GM18505 (cell line): Measurements from ENCODE around the gene ACTR3.
A peak's percentile ranks its signal among the peaks of the same experiment; 100 is the strongest.

Source experiments
- ATAC-seq: cut with Tn5 transposase; IDR thresholded peaks from one replicate; pipeline ENCODE4 v1.9.1; 2021; ENCODE audit not compliant: unreplicated experiment
- POLR2A ChIP-seq: IDR thresholded peaks from 4 replicates; pipeline ENCODE4 v1.6.1; 2011; ENCODE audit warnings: borderline replicate concordance; ENCODE audit not compliant: insufficient read depth, insufficient read length; ENCODE audit errors: extremely low read depth

The ACTR3 gene

DNA sequence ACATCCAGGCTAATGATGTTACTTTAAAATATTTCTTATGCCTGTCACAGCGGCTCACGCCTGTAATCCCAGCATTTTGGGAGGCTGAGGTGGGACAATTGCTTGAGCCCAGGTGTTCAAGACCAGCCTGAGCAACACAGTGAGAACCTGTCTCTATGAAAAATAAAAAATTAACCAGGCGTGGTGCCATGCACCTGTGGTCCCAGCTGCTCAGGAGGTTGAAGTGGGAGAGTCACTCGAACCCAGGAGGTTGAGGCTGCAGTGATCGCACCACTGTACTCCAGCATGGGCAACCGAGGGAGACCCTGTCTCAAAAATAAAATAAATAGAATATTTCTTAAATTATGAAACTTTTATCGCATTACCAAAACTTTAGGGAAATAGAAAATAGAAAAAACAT lies 28.1 kb upstream of the ACTR3 start:
- TF ChIP-seq POLR2A = no peak
- peak; percentile 43 for ATAC-seq

DNA sequence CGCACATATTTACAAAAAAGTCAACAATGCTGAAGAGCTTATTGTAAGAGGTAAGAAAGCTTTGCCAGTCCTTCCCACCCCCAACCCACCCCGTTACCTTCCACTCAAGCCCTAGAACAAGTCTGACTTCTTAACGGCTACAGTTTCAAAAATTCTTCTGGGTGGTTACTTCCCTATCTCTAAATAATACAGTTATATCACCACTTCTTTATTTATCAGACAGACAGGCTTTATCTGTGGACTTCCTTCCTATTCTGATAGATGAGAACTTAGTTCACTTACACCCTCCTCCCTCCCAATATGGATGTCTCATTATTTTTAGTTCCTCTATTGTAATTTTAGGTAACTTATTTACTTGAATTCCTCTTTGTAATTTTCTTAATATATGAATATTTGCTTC lies 26.7 kb upstream of the ACTR3 start:
- ATAC-seq = no peak
- no peak for TF ChIP-seq POLR2A

DNA sequence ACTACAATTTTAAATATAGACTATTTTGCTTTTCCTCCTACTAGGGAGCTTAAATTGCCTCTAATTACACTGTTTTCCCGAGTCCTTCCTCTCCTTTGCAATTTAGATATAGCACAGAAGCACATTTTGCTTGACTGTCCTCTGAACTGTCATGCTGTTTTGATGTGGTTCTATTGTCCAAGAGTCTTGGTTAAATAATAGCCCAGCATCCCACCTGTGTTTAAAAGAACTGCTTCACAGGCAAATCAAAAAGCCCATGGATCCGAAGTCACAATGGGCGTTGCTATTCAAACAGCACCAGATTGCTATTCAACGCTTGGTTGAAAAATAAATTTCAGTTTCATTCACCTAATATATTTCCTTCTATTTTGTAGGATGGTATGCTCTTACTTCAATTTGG lies 22.3 kb upstream of the ACTR3 start:
- no peak for ATAC-seq
- no peak for TF ChIP-seq POLR2A

DNA sequence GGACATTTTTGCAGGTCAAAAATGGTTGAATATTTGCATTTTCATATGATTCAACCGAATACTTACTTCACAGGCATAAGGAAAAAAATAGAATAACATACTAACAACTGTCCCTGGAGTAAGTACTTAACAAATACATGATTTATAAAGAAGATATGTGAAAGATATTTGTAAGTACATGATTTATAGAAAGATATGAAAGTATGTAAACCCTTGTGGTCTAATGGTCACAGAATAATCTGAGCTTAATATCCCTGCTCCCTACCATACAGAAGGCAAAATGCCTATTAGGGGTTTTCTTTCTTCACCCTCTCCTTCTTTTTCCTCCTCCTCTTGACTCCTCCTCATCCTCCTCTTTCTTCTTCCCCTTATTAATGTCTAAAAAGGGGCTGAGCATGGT lies 20.6 kb upstream of the ACTR3 start:
- ATAC-seq = no peak
- TF ChIP-seq POLR2A = no peak

DNA sequence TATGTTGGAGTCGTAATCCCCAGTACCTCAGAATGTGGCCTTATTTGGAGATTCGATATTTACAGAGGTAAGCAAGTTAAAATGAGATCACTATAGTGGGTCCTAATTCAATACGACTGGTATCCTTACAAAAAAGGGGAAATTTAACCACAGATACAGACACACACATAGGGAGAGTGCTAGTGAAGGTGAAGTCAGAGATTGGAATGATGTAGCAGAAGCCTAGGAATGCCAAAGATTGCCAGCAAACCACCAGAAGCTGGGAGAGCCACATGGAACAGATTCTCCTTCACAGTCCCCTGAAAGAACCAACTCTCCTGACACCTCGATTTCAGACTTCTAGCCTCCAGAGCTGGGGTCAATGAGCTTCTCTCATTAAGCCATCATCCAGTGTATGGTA lies 17.7 kb upstream of the ACTR3 start:
- no peak for ATAC-seq
- no peak for TF ChIP-seq POLR2A

DNA sequence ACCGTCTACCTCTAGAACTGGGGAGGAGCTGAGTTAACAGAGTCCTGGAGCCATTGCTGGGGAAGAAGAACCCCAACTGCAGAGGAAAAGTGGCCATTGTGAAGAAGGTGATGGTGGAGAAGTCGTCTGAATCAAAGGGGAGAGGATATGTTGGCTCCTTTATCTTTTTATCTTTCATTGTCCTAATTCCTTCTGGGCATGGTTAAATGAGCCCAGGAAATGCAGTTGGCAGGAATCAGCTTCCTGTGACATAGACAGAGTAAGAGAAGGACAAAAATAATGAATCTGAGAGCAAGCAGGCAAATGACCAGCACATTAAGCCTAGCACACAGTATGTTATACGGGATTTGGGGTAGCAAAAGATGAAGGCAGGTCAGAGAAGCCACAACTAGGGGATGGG lies 16.0 kb upstream of the ACTR3 start:
- ATAC-seq = no peak
- no peak for TF ChIP-seq POLR2A

DNA sequence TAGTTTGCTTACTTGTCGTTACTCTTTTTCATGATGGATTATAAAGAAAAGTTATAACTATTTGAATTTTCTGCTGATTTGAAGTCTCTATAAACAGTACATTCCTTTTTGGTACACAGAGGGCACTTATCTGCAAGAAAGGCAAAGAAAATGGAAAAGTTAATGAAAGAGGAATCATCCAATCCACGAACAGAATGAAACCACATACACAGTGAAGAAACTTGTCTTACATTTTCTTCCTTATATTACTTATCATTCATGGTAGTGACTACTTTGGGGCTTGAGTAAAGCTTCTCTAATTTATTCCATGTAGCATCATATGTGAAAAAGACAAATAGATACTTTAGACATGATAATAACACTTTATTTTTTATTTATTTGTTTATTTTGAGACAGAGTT lies 14.8 kb upstream of the ACTR3 start:
- no peak for ATAC-seq
- TF ChIP-seq POLR2A = no peak

DNA sequence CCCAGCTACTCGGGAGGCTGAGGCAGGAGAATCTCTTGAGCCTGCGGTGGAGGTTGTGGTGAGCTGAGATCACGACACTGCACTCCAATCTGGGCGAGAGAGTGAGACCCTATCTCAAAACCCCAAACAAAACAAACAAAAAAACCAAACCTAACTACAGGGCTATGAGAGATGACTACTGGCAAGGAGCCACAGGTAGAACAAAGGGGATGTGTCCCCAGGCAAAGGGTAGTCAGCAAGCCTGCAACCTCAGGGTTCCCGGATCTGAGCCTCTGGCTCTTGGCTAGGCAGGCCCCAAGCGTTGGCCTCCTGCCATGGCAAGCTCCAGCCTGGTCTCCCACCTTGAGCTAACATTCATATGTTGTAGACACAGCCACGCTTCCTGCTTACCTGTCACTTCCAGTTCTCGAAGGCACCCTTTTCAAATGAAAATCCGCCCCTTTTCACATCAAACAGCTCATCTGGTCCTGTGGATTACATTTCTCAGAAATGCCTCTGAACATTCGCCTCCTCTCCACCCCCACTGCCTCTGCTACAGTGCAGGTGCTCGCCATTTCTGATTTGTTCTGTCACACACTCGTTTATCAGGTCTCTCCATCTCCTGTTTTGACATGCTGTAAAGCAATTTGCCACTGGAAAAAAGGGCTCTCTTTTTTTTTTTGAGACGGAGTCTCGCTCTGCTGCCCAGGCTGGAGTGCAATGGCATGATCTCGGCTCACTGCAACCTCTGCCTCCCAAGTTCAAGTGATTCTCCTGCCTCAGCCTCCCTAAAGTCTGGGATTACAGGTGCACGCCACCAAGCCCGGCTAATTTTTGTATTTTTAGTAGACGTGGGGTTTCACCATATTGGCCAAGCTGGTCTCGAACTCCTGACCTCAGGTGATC lies 13.1 kb upstream of the ACTR3 start:
- no peak for ATAC-seq
- no peak for TF ChIP-seq POLR2A

DNA sequence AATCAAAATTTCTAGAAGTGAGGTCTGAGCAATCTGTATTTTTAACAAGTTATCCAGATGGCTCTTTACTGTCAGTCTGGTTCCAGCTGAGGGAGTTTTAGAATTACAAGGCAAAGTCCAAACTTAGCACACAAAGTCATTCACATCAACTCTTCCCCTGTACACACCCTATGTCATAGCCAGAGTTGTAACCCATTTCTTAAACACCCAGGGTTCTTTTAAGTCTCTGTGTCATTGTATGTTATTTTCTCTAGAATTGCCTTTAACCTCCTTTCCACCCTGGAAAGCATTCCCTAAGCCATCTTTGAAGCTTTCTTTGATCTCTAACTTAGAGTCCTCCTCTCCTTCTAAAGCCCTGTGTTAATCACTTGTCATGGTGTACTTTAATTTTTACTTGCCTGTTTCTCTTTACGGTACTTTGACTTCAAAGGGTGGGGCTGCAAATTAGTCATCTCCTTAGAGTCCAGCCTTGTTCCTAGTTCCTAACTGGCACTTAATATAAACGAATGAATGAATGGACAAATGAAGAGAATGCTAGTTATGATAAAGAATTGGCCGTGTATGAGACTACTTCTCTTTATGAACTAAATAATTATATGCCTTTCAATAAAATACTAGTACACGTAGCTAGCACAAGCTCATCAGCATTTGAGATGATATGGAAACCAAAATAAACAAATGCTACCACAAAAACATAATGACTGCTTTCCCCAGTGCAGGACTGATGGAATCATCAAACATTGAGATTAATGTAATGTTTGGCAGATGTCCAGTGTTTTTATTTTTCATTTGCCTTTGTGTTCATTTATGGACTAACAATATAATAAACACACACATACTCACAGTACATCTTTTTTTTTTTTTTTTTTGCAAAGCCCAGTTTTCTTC lies 11.9 kb upstream of the ACTR3 start:
- peak; percentile 58 for ATAC-seq
- no peak for TF ChIP-seq POLR2A

DNA sequence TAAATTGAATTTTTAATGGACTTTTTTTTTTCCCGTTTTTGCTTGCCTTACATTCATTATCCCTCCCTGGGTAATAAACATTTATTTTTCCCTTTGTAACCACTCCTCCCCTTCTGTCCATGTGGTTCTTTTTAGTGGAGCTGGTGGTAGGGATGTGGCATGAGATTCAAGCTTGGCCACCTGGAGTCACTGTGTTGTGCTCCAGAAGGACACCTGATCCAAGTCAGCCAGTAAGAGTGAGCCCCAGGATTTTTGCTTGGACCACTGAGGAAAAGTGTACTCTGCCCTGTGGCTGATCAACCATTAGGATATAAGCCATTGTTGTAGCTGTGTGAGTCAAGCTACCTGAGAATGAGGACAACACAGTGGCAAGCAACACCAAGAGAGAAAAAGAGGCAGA lies 11.1 kb upstream of the ACTR3 start:
- ATAC-seq = no peak
- no peak for TF ChIP-seq POLR2A

DNA sequence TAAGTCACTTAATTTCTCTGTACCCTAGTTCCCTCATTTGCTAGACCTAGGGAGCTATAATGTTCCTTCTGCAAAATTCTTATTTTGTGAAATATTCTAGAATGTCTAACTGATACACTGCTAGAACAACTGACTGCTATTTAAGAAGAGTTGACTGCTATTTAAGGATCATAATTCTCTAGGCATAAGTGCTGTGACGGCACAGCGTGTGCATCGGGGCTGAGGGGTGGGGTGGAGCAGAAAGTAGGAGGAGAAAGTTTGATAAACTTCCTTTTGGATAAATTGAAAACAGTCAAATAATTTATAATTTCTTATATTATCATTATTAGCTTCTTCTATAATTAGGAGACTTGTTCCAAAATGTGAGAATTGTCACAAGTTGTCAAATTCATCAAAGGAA lies 10.4 kb upstream of the ACTR3 start:
- no peak for ATAC-seq
- no peak for TF ChIP-seq POLR2A

DNA sequence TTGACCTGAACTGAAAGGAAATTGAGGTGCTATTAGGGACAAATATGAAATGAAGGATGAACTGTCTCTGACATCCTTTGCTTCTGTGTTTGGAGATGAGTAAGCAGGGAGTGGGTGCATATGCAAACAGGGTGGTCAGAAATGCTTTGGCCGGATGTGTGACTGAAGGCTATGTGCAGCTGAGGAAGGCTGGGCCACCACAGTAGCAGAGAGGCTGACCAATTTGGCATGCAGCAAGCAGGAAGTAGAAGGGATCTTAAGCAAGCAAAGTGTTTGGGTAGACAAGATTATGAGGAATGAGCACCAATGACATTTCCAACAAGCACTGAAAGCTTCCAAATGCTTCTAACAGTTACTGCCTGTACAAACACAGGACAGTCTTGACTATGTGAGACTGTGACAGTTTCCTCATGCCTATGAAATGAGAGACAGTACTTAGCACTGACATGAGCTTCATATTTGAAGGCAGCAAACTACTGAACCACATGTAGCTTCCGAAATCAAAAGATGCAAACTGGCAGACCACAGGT lies 3.3 kb upstream of the ACTR3 start:
- TF ChIP-seq POLR2A = peak; percentile 60
- ATAC-seq = peak; percentile 62

DNA sequence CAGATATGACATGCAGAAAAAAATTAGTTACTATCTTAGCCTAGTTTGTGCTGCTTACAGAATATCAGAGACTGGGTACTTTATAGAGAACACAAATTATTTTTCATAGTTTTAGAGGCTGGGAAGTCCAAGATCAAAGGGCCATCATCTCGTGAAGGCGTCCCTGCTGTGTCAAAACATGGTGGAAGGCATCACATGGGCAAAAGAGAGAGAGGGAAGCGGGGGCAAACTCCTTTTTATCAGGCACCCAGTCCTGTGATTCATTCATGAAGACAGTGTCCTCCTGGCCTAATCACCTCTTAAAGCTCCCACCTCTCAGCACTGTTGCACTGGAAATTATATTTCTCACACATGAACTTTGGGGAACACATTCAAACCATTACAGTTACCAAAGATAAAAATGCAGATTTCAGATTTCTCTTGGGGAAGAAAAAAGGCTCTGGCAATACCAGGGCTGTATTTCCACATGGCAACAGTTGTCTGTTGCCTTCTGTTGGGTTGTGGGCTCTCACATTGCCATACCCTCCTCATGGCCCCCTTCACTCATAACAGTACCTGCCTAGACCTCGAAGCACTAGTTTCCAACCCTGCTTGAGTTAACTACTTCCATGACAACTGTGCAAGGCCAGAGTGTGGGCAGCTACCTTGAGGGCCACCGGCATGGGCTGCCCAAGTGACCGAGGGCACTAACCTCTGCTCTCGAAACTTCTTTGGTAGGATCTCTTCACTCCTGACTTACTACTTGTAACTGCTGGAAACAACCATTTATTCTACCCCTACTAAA lies 2.7 kb upstream of the ACTR3 start:
- peak; percentile 33 for TF ChIP-seq POLR2A
- ATAC-seq = no peak

DNA sequence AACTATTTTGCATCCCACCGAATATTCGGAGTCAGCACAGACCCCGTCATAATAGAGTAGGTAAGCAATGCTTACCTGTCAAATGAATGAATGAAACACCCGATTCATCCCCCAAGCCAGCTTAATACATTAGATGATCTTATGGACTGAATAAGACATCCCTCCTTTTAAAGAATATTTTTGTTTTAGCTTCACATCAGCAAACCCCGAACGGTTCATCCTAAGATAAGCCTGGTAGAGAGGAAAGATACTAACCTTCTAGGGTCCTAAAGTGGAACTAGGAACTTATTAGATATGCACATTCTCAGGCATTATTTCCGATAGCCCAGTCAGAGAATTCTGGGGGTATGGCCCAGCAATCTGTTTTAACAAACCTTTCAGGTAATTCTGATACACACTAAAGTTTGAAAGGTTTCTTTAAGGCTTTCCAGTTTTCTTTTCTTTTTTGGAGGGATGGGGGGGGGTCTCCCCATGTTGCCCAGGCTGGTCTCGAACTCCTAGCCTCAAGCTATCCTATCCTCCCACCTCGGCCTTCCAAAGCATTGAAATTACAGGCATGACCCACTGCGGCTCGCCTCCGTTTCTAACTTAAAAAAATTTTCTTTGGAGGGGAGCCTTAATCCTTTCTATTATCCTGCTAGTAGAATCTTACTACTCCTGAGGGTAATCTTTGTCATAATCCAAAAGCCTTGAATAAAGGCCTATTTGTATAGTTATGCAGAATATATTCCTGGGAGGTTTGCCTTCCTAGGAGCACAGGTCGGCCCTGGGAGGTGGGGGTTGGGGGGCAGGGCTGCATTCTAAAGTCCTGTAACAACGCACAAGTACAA lies 1.0 kb upstream of the ACTR3 start:
- no peak for TF ChIP-seq POLR2A
- ATAC-seq = no peak
